Stimulated activated CD8-positive, alpha-beta memory T cell treated with anti-CD3 and anti-CD28 coated beads, Interleukin-7, amount 100 ng/mL, for 4 hours (primary cell): ENCODE measurements around the gene WDR70.
"Not testable (repeated sequence)": the region's sequence is repeated elsewhere in the genome, so short reads cannot be mapped to it uniquely, and the experiment has no call there.

Source experiments
- DNase-seq, 2 donors: peaks; one replicate each; pipeline ENCODE4 v3.0.0-alpha.2; 2020; ENCODE audit warnings: low read depth in 2 of 2

The WDR70 gene

GRCh38 chr5:37454402-37455055, 75.4 kb downstream of the WDR70 start:
- DNase-seq: not testable (repeated sequence)

GRCh38 chr5:37463191-37464051, 84.3 kb downstream of the WDR70 start:
- not testable (repeated sequence) for DNase-seq

DNA sequence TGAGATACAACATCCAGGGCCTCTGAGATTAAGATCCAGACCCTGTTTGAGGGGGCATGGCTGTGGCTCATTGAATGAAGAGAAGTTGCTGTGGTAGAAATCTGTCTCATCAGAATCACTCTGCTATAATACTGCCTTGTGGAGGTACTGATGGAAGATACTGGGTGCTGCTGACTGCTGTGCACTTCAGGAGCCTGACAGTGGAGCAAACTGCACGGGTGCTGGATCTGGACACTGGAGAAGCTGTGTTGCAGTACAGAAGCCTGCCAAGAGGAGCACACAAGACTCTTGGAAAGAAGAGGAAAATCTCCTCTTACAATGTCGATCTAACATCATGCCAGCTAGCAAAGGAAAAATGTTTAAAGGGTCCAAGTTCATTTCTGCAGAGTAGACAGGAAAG, 85.5 kb downstream of the WDR70 start:
- DNase-seq: not testable (repeated sequence)

GRCh38 chr5:37469383-37469782, 90.3 kb downstream of the WDR70 start:
- DNase-seq: not testable (repeated sequence)

- no peak for DNase-seq
Measured at GRCh38 chr5:37471666-37472197, 92.6 kb downstream of the WDR70 start.

- DNase-seq: no peak
Measured at GRCh38 chr5:37477426-37477825, 98.3 kb downstream of the WDR70 start.

DNA sequence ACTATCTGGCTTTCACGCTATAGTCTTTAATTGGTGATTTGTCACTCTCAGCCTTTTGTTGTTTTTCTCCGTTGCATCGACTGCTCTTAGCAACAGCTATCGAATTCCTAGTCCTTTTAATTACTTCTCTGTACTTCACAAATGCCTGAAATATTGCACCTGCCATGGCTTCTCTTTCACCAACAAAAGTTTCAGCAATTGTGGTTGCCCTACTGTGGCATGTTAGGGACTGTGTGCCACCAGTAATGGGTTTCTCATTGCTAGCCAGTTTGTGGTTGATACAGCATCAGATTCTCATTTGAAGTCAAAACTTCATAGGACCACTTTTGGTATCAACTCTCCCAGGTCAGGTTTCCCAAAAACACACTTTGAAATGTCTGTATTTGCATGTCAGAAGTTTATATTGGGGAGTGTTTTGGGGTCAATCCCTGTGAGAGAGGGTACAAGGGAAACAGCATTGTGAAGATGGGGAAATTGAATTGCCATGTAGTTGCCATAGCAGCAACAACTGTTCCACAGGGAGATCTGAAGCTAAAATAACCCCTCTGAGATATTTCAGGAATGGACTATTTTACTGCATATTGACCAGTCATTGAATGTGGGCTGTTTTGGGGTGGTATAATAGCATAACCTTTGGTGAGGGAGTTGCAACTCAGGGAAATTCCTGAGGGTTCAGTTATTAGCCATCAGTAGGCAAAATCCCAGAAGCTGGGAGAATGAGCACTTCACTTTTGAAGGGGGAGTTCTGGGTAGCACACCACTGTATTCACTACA, 99.2 kb downstream of the WDR70 start:
- no peak for DNase-seq

DNA sequence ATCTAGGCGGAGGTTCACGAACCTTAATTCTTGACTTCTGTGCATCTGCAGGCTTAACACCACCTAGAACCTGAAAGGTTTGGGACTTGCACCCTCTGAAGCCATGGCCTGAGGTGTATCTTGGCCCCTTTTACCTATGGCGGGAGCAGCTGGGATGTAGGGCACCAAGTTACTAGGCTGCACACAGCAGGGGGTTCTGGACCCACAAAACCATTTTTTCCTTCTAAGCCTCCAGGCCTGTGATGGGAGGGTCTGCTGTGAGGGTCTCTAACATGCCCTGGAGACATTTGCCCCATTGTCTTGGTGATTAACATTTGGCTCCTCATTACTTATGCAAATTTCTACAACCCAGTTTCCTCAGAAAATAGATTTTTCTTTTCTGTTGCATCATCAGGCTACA, 102.3 kb downstream of the WDR70 start:
- DNase-seq: not testable (repeated sequence)

GRCh38 chr5:37490120-37490810, 111.1 kb downstream of the WDR70 start:
- no peak for DNase-seq

- DNase-seq: no peak
Measured at GRCh38 chr5:37490931-37491330, 111.8 kb downstream of the WDR70 start.

DNA sequence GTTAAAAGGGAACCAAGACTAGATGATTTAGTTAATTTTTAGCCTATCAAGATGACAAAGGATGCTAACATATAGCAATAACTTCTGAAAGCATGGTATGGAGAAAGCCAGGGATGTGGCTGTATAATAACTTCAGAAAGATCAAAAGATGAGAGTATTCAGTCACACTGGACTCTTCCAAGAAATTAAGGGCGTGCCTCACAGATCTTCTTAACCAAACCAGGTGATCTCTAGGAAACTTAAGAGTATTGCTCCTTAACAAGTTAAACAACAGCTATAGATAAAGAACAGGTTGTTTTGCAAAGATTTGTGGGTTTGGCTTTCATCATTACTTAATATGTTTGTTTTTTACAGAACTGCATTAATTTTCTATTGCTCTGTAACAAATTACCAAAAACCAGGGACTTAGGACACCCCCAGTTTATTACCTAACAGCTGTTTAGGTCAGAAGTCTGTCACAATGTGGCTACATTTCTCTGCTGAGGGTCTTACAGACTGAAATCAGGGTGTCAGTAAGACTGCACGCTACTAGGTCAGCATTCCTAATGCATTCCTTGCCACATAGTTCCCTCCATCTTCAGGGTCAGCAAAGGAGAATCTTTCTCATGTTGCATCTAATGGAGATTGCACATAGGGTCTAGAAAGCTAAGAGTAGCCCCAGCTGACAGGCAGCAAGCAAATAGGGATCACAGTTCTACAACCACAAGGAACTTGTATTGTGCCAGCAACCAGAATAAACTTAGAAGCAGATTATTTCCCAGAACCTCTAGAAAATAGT, 113.8 kb downstream of the WDR70 start:
- DNase-seq: no peak

DNA sequence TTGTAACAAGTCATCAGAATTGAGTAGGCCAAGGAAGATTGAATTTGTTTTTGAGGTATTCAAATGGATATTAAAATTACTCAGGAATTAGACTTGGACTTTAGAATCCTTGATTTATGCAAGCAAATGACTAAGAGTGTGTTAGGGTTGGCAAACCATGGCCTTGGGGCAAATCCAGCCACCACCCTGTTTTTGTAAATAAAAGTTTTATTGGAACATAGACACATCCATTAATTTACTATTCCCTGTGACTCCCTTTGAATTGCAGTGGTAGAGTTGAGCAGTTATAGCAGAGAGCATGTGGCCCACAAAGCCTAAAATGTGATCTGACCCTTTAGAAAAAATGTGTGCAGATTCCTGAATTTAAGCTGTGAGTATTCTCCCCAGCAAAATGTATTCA, 115.6 kb downstream of the WDR70 start:
- DNase-seq: no peak

DNA sequence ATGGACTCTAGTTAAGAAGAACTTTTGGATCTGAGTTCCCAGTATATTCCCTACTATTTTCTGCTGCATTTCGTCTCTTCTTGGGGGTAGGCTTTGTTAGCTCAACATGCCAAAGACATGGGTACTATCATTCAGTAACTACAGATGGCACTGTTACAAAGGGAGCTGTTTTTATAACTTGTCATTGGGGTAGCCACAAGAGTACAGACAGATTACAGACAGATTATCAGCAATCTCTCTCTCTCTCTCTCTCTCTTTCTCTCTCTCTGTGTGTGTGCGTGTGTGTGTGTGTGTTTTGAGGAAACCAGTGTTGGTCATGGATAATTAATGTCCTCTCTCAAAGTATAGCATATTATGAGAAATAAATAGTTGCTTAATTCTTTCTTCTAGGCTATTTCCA, 116.1 kb downstream of the WDR70 start:
- no peak for DNase-seq

DNA sequence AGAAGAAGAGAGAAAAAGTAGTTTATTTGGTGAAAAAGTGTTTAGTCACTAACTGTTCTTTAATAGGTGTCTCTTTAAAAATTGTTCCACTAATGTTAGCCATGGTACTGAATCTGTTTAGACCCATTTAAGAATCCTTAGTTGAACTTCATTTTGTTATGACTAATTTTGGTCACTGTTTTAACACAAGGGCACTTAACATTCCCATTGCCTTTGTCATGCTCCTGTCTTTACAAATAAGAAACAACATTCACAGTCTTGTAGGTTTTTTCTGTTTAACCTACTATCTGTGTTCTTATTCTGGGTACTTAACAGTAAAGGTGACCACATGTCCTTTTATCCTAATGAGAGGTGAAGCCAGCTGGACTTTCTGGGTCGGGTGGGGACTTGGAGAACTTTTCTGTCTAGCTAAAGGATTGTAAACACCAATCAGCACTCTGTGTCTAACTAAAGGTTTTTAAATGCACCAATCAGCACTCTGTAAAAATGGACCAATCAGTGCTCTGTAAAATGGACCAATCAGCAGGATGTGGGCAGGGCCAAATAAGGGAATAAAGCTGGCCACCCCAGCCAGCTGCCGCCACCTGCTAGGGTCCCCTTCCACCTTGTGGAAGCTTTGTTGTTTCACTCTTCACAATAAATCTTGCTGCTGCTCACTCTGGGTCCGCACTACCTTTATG, 116.7 kb downstream of the WDR70 start:
- no peak for DNase-seq

GRCh38 chr5:37496902-37497445, 117.9 kb downstream of the WDR70 start:
- DNase-seq: no peak

DNA sequence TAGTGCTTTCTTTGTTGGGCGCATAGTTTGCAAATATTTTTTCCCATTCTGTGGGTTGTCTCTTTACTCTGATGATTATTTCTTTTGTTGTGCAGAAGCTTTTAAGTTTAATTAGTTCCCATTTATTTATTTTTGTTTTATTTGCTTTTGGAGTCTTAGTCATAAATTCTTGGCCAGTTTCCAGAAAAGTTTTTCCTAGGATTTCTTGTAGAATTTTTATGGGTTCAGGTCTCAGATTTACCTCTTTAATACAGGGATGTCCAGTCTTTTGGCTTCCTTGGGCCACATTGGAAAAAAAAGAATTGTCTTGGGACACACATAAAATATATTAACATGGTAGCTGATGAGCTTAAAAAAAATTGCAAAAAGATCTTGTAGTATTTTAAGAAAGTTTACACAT, 122.0 kb downstream of the WDR70 start:
- no peak for DNase-seq

GRCh38 chr5:37506241-37506640, 127.1 kb downstream of the WDR70 start:
- DNase-seq: no peak

- DNase-seq: no peak
Measured at GRCh38 chr5:37506722-37507121, 127.6 kb downstream of the WDR70 start.

- DNase-seq: no peak
Measured at GRCh38 chr5:37511646-37512045, 132.5 kb downstream of the WDR70 start.

- no peak for DNase-seq
Measured at GRCh38 chr5:37514946-37515345, 135.8 kb downstream of the WDR70 start.
